GM19372 (cell line): ENCODE data around the gene PLS3.
A peak's percentile ranks its signal among the peaks of the same experiment; 100 is the strongest.
"Not testable (repeated sequence)": the region's sequence is repeated elsewhere in the genome, so short reads cannot be mapped to it uniquely, and the experiment has no call there.

Source experiments
- ATAC-seq: cut with Tn5 transposase; IDR thresholded peaks from one replicate; pipeline ENCODE4 v1.9.1; 2021; ENCODE audit warnings: mild to moderate bottlenecking, low read depth, moderate library complexity; ENCODE audit not compliant: unreplicated experiment

Gene PLS3

GRCh38 chrX:115560978-115561604 is at the start of gene PLS3:
Gene PLS3 (plus strand): TSS chrX:115561174. CDS start chrX:115610251, 49,077 bp downstream.
- ATAC-seq: peak; percentile 60

- no peak for ATAC-seq
Measured at GRCh38 chrX:115518113-115518512, 42.9 kb upstream of the PLS3 start.

- no peak for ATAC-seq
Measured at GRCh38 chrX:115521741-115522140, 39.2 kb upstream of the PLS3 start.

DNA sequence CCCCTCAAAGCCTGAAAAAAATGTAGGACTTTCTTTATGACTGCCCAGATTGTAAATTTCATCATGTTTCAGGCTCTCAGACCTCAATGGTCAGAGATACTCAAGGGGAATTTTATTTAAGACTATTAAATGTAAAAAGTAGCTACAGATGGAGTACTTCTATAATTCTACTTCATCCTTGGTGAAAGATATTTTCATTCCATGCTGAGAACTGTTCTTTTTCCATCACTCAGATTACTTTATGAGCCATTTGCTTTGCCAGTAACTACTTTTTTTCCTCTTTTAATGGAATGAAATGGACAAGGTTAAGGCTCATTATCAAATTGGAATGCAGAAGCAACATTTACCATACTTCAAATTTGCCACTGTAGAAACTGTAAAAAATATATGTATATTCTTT is 38.0 kb upstream of the PLS3 start:
- no peak for ATAC-seq

- ATAC-seq: no peak
Measured at GRCh38 chrX:115525486-115525885, 35.5 kb upstream of the PLS3 start.

DNA sequence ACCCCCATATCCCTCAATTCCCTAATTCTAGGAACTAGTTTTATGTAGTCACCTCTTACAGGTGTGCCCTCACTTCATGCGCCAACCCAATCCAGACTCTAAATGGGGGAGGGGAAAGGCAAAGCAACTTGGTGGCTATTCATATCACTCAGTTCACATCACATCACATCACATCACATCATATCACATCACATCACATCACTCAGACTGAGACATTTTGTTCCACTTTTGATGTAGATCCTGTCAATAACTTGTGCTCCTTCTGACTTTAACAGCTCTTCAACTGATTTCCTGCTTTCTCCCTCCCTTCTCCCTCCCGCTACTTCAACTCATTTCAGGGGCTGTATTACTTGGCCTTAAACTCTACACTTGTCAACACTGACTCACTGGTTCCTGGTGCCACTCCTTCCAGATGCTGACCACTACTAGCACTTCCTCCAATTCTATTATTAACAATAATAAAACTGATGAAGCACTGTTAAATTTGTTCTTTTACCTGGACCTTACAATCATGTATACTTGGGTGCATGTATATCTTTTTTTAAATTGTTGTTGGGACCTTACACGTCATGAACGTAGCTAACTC is 29.1 kb upstream of the PLS3 start:
- no peak for ATAC-seq

GRCh38 chrX:115533485-115533884 is 27.5 kb upstream of the PLS3 start:
- no peak for ATAC-seq

- ATAC-seq: no peak
Measured at GRCh38 chrX:115534383-115534782, 26.6 kb upstream of the PLS3 start.

DNA sequence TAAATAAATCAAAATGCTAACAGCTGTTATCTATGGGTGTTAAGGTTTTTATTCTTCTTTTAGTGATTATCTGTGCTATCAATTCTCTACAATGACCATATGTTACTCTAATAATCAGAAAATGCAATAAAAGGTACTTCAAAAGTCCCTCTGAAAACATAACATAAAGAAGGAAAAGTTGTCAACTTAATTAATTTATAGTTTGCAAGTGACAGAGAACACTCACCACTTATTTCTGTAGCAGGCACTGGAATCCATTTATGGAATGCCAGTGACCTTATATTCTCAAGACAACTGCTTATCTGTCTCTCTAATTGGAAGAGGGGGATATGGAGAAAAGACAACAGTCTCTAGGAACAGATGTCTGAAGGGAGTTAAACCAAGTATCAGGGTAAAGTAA is 25.6 kb upstream of the PLS3 start:
- no peak for ATAC-seq

DNA sequence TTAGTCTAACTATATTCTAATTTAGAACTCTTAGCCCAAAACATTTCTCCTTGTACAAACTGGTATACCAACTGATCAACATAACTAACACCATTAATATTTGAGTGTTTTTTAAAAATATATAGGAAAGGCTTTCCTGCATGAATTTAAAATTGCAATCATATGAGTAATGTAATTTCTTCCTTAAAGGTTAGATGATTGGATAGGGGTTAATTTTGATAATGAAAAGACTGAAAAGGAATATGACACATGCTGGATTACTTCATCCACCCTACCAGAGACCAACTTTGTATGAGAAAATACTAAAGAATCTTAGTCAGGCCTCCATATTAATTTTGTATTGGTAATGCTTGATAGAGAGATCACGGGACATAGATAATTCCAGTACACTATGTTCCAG is 25.1 kb upstream of the PLS3 start:
- ATAC-seq: no peak

GRCh38 chrX:115539841-115540240 is 21.1 kb upstream of the PLS3 start:
- ATAC-seq: no peak

DNA sequence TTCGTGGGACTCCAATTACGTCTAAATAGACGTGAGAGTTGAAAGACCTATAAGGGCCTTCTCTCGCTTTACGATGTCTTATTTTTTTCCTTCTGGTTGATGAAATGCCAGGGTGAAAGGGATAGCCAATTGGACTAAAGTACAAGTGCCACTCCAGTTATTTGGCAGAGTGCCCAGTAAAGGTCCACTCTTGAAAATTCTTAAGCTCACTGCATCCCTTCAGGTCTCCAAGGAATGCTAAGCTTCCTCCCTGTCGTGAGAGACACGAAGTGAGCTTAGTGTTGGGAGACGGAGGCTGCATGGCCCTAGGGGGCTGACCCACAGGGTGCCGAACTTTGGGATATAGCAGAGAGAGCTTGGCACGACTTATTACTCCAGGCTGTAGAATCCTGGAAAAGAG is 19.9 kb upstream of the PLS3 start:
- ATAC-seq: not testable (repeated sequence)

DNA sequence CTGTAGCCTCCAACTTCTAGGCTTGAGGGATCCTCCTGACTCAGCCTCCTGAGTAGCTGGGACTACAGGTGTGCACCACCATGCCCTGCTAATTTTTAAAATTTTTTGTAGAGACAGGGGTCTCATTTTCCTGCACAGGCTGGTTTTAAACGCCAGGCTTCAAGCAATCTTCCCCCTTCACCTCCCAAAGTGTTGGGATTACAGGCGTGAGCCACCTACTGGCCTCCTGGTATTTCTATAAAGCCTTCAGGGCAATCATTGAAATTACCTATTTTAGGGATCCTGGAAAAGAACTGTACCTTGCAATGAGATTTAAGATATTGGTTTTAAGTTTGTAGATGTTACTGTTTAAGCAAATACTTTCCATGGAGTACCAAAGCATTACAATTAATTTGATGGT is 13.5 kb upstream of the PLS3 start:
- ATAC-seq: no peak

DNA sequence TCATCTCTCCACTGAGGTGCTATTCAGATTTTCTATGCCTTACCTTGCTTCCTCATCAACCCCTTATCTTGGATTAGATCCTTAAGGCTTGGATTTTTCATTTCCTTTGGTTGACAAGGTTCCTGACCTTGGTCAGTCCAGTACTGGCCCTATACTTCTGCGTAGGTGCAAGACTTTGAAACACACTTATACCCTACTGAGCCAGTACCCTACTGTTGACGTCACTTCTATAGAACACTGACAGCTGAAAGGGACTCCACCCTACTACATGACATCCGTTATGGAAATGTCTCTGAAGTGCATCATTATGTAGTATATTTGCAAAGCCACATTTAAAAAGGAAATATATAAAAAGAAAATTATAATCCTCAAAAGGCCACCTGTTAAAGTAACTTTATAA is 12.0 kb upstream of the PLS3 start:
- no peak for ATAC-seq

DNA sequence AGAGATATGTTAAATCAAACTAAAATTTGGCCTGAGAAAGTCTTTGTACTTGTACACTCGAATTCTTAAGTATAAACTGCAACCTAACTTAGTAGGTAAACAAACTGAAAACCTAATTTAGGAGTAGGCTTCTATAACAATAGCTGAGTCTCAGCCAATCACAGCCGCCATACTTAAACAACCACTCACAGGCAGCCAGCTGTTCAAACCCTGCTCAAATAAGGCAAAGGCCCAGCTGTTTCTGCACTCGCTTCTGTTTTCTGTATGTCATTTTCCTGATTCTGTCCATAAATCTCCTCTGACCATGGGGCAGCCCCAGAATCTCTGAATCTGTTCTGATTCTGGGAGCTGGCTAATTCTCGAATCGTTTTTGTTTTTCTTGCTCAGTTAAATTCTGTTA is 7.8 kb upstream of the PLS3 start:
- ATAC-seq: no peak

DNA sequence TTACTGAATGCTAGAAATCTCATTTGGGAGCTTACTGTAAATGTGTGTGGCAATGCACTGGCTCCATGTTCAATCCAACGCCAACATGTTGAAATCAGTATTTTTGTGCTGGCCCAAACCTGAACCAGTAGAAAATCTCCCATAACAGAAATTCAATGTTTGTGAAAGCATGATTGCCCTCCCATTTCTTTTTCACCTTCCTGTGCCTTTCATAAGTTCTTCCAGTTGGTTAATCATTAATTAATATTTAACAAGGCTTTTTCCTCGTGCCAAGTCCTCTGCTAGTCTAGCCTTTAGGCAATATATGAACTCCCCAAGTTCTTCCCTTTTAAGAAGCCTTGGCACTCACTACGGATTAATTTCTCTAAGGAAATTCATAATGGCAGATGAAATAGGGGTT is 1.3 kb upstream of the PLS3 start:
- ATAC-seq: no peak

- ATAC-seq: no peak
Measured at GRCh38 chrX:115560211-115560977, 580 bp upstream of the PLS3 start.

GRCh38 chrX:115561605-115562479 is 868 bp downstream of the PLS3 start:
- peak; percentile 21 for ATAC-seq

DNA sequence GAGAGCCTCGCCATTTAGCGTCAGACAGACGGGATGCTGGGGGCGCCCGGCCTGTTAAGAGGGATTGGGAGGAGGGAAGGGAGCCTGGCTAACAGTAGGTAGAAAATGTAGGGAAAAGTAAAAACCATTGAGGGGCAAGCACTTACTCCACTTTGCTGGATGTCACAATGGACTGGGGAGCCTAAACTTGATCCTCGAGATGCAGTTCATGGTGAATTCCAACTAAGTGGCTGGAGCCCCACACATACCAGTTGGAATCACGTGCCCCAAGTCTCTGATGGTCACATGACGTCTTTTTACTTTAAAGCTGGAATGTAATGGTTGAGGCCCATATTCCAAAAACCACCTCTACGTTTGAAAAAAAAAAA is 1.5 kb downstream of the PLS3 start:
- no peak for ATAC-seq

- ATAC-seq: no peak
Measured at GRCh38 chrX:115563633-115564162, 2.7 kb downstream of the PLS3 start.

DNA sequence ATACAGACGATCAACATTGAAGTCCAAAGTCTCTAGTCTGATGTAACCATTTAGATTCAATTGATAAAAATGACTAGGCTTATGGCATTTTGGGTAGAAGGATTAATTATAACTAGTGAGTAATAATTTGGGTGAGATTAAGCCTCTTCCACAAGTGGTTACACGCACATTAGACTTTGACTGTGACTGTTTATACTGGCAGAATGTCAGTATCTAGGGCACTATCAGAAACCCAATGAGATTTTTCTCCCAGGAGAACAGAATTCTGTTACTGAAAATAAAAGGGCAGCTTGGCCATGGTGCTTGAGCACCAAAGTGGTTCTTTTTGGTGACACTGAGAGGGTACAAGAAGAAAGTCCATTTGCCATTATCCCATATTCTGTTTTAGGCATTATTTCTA is 3.3 kb downstream of the PLS3 start:
- no peak for ATAC-seq
